Spleen (tissue), 7 donors: ENCODE data around the gene PNRC2.

Experiments
- CTCF ChIP-seq, 11 experiments: fragments of 200-600 bp in 7 of 11; fragments of 450-650 bp in 4 of 11; sonication (generic) in 4 of 11; IDR thresholded peaks in 8 of 11; conservative IDR thresholded peaks in 3 of 11; 1 replicate in 7 of 11; 2 replicates in 4 of 11; pipeline versions ENCODE4 v1.4.0 to v1.8.0; 2016 to 2021; ENCODE audit warnings: antibody characterized with exemption in 11 of 11, inconsistent platforms in 4 of 11, mild to moderate bottlenecking in 1 of 11
- POLR2A ChIP-seq, 3 donors: fragments of 450-650 bp; IDR thresholded peaks; one replicate each; pipeline ENCODE4 v1.5.1; 2017; ENCODE audit warnings: antibody characterized with exemption in 3 of 3, mild to moderate bottlenecking in 1 of 3
- POLR2AphosphoS5 ChIP-seq, 3 donors: sonication (generic); formaldehyde crosslinking; IDR thresholded peaks; one replicate each; pipeline ENCODE4 v1.5.1; 2017; ENCODE audit warnings: antibody characterized with exemption in 3 of 3
- donor health status: DM: no; HTN: no; CAD: no; lungs with moderate emphysema.
- donor health status: DM: no; HTN: no; CAD: no.
- donor health status: DM: no; HTN: no; CAD: no.

- TF ChIP-seq CTCF (IDR thresholded peaks at IDR 0.05 in 8 of 11, conservative IDR thresholded peaks at IDR 0.05 in 3 of 11) (no peak), POLR2AphosphoS5 (IDR thresholded peaks at IDR 0.05) (no peak), POLR2A (IDR thresholded peaks at IDR 0.05) (no peak)
Observed at GRCh38 chr1:24009406-24009805, 49.8 kb downstream of the PNRC2 start.
